ENCODE results near the gene ACACA.

DNA sequence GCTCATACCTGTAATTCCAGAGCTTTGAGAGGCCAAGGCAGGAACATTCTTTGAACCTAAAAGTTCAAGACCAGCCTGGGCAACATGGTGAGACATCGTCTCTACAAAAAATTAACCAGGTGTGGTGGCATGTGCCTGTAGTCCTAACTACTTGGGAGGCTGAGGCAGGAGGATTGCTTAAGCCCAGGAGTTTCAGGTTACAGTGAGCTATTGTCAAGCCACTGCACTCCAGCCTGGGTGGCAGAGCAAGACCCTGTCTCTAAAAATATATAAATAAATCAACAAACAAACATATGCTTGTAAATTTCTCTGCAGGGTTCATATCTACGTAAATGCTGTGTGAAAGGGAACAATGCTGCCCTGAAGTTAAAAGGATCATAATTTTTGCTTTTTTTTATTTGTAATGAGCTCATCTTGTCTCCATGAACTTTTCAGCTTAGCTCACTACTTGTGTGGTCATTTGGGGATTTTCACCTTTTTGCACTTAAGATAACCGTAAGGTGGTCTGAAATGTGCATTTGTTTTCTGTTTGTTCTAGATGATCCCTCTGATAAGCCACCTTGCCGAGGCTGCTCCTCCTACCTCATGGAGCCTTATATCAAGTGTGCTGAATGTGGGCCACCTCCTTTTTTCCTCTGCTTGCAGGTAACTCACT is 16.5 kb upstream of the ACACA start:
- no peak for TF ChIP-seq EZH2 (IDR thresholded peaks at IDR 0.05; ENCODE audit: borderline replicate concordance, low read length)
- TF ChIP-seq CTCF (conservative IDR thresholded peaks at IDR 0.05 in 1 of 2, IDR thresholded peaks at IDR 0.05 in 1 of 2; ENCODE audit: extremely low read depth in 1 of 2, insufficient read depth in 1 of 2, low read depth in 1 of 2, low read length in 2 of 2), result no peak
